GM18508 (cell line): ENCODE data around the gene DEPDC1B.
"Not testable (repeated sequence)": the region's sequence is repeated elsewhere in the genome, so short reads cannot be mapped to it uniquely, and the experiment has no call there.

Source experiments
- ATAC-seq: cut with Tn5 transposase; IDR thresholded peaks from one replicate; pipeline ENCODE4 v1.9.1; 2021; ENCODE audit warnings: moderate number of reproducible peaks; ENCODE audit not compliant: insufficient read depth, unreplicated experiment

DEPDC1B gene

GRCh38 chr5:60597572-60598320, 102.2 kb downstream of the DEPDC1B start:
- peak; percentile 77 for ATAC-seq

GRCh38 chr5:60594715-60595477, 105.1 kb downstream of the DEPDC1B start:
- ATAC-seq: no peak

DNA sequence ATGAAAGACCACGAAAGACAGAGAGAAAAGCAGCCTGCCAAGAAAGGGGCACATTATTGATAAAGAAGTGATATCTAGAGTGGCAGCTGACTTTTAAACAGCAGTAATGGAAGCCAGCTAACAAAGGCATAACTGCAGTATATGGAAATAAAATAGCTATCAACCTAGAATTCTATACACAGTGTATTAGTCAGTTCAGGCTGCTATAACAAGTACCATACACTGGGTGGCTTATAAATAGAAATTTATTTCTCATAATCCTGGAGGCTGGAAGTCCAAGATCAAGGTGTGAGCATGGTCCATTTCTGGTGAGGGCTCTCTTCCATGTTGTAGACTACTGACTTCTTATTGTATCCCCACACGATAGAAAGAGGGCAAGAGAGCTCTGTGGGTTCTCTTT, 109.8 kb downstream of the DEPDC1B start:
- no peak for ATAC-seq

DNA sequence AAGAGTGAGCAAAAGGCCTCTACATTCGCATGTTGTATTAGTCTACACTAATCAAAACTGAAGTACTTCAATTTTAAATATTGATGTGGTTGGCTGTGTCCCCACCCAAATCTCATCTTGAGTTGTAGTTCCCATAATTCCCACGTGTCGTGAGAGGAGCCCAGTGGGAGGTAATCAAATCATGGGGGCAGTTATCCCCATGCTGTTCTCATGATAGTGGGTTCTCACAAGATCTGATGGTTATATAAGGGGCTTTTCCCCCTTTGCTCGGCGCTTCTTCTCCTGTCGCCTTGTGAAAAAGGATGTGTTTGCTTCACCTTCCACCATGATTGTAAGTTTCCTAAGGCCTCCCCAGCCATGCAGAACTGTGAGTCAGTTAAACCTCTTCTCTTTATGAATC, 112.7 kb downstream of the DEPDC1B start:
- not testable (repeated sequence) for ATAC-seq

DNA sequence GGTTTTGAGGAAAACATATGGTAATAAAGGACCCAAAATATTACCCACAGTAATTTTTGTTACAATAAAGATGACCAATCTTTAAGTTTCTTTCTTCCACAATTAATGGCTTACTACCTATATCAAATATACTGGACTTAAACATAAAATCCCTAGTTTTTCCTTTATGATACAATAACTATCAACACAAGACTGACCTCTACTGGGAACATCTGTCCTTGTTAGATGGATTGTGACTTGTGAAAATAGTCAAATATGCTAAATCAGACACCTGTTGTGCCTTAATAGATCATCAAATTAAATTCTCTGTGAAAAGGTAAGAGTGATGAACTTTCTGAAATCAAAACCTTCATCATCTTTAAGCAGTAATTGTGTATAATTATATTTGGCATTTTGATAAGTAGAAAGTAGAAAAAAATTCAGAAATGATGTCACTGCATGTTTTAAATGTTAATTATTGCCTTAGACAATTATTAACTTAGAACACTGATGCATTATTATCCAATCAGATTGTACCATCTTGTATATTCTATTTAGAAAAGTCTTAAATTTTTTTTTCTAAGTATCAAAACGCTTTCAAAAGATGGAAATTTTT, 113.6 kb downstream of the DEPDC1B start:
- ATAC-seq: no peak

DNA sequence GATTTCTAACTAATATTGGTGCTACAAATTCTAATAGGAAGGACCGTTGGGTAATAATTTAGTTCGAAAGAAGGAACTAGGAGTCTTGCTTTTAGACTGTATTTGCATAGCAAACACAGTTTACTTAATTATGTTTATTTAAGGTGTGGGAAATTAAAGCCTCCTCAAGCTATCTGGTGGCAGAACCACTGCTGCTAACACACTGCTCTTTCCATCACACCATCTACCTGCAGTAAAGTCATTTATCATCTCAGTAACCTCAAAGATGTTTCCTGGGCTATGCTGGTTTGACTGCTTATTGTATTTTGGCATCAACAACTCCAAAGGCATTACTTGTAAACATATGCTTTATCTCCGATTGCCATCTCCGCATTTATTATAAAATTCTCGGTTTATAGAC, 114.3 kb downstream of the DEPDC1B start:
- ATAC-seq: no peak

DNA sequence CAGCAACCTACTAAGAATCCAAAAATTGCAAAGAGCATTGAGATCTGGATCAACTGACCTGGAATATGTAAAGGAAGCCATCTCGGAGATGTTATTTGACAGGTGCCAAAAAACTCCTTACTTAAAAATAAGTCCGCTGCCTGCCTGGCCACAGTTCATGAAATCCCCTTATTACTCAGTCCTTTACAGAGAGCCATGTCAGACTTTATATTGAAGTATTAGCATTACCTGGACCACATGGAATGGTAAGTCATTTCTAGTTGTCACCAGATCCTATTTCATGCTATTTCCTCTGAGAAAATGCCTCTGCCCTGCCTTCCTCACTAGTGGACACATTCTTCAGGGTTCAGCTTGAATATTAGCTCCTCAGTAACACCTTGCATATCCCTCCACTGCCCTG, 115.7 kb downstream of the DEPDC1B start:
- no peak for ATAC-seq

DNA sequence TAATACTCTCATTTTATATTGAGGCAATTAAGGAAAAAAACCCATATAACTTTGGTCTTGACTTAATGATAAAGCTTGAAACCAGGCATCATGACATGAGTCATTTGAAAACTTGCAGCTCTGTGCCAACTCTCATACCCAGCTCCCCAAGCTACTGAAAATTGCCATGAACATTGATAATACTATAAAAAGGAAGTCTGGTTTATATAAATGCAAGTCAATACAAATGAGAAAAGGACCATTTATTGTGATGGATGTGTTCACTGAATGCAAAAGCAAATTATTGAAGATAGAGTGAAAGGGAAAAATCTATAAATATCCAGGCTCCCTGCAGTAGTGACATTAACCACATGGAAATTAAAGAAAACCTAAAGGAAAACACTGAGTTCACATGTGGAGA, 116.3 kb downstream of the DEPDC1B start:
- no peak for ATAC-seq

DNA sequence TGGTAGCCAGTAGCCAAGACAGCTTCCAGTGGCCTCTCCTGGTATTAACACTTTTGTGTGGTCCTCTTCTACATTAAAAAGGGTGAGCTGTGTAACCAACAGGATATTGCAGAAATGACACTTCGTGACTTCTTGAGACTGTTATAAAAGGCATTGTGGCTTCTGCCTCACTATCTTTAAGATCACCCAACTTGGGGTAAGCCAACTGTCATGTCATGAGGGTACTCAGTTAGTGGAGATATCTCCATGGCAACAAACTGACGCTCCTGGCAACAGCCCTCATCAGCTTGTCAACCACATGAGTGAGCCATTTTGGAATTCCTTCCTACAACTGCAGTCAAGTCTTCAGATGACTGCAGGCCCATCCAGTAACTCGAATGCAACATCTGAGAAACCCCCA, 121.7 kb downstream of the DEPDC1B start:
- ATAC-seq: no peak

GRCh38 chr5:60577116-60577515, 122.8 kb downstream of the DEPDC1B start:
- ATAC-seq: no peak

GRCh38 chr5:60576425-60576824, 123.5 kb downstream of the DEPDC1B start:
- no peak for ATAC-seq

GRCh38 chr5:60568646-60569045, 131.3 kb downstream of the DEPDC1B start:
- ATAC-seq: no peak

GRCh38 chr5:60563696-60564324, 136.2 kb downstream of the DEPDC1B start:
- no peak for ATAC-seq

- ATAC-seq: not testable (repeated sequence)
Measured at GRCh38 chr5:60553291-60553690, 146.7 kb downstream of the DEPDC1B start.

DNA sequence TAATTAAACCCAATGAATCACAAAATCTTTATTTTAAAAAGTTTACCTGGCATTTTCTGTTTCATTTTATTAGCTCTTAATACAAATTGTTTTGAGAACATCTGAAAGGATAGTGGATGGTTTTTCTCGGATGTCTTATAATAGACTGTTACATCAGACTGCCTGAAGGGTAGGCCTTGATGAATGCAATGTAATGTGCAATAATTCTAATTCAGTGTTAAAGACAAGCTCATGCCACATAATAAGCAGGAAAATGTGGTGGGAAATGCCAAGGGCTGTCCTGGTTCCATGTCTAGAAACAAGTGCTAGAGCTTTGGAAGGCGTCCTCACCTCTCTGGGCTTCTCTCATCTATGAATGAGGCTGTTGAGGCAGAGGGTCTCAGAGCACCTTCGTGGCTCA, 148.1 kb downstream of the DEPDC1B start:
- no peak for ATAC-seq

DNA sequence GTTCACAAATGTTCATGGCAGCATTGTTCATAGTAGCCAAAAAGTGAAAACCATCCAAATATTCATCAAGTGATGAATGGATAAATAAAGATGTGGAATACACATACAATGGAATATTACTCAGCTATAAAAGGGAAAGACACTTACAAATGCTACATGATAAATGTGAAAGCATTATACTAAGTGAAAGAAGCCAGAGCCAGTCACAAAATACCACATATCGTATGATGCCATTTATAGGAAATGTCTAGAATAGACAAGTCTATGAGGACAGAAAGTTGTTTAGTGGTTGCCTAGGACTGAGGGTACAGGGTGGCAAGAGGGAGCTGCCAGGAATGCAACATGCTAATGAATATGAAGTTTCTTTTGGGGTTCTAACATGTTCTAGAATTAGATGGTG, 148.7 kb downstream of the DEPDC1B start:
- ATAC-seq: no peak

- no peak for ATAC-seq
Measured at GRCh38 chr5:60550311-60550710, 149.7 kb downstream of the DEPDC1B start.

GRCh38 chr5:60549841-60550240, 150.1 kb downstream of the DEPDC1B start:
- no peak for ATAC-seq
